ENCODE measurements around the gene ELFN1. TPM values are rescaled to one million over a fixed set of nuclear protein-coding genes. Genes with fewer than 3 reads are reported as not detected.

The ELFN1 gene
- total RNA-seq, 6 donors from 2014 or later: 0.11 to 3.0 (median 0.30) TPM; not detected in 1

DNA sequence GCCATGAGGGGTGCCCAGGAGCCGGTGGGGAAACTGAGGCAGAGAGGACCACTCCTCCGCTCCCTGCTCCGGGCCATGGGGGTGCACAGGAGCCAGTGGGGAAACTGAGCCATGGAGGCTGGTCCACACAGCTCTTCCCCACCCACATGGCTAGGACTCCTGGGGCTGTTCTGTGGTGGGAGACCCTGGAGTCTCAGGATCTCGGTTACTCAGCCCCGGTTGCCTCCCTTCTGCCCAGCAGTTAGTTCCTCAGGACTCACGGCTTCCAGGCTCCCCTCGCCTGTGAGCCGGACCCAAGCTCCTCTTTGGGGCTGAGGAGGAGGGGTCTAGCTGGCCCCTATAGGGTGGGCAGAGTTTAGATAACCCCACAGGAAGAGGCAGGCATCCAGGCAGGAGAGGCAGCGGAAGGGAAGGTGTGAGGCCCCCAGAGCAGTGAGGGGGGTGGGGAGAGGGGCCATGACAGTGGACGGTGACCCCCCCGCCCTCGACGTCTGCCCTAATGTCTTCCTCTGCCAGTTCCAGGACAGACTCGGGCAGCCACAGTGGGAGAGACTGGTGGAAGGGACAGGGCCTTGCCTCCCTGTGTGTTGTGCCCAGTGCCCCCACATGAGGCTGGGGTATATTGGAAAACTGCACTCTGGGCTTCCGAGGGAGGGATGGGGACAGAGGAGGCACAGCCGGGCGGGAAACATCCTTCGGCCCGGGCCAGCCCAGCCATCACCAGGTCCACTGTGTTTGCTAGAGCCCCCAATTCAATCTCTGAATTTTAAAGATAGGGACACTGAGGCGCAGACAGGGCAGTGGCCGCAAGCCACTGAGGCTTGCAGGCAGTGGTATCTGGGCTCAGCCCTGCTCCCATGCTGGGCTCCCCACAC is 4.3 kb downstream of the ELFN1 start:
- Histone ChIP-seq H3K27me3 (peaks cover 0 to 42% (median 23%) of the 10 kb centered on the region in 4 donors), H3K27ac (no peak overlapping the region), H3K4me1 (peaks cover 11 to 17% (median 14%) of the 10 kb centered on the region in 4 donors), H3K9me3 (no peaks in the 10 kb centered on the region), H3K36me3 (no peaks in the 10 kb centered on the region), H3K4me3 (no peak overlapping the region)
- WGBS, 2 donors: 61 to 69% methylated on average over 11 to 21 of the region's 21 CpGs
- TF ChIP-seq, protein P1, sequence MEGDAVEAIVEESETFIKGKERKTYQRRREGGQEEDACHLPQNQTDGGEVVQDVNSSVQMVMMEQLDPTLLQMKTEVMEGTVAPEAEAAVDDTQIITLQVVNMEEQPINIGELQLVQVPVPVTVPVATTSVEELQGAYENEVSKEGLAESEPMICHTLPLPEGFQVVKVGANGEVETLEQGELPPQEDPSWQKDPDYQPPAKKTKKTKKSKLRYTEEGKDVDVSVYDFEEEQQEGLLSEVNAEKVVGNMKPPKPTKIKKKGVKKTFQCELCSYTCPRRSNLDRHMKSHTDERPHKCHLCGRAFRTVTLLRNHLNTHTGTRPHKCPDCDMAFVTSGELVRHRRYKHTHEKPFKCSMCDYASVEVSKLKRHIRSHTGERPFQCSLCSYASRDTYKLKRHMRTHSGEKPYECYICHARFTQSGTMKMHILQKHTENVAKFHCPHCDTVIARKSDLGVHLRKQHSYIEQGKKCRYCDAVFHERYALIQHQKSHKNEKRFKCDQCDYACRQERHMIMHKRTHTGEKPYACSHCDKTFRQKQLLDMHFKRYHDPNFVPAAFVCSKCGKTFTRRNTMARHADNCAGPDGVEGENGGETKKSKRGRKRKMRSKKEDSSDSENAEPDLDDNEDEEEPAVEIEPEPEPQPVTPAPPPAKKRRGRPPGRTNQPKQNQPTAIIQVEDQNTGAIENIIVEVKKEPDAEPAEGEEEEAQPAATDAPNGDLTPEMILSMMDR (IDR thresholded peaks at IDR 0.05): no peak
- TF ChIP-seq EP300 (IDR thresholded peaks at IDR 0.05) (no peak), POLR2AphosphoS5 (IDR thresholded peaks at IDR 0.05) (no peak), POLR2A (IDR thresholded peaks at IDR 0.05) (no peak)
- no peak for DNase-seq
- no peak for ATAC-seq (ENCODE audit: low FRiP score in 2 of 2)

DNA sequence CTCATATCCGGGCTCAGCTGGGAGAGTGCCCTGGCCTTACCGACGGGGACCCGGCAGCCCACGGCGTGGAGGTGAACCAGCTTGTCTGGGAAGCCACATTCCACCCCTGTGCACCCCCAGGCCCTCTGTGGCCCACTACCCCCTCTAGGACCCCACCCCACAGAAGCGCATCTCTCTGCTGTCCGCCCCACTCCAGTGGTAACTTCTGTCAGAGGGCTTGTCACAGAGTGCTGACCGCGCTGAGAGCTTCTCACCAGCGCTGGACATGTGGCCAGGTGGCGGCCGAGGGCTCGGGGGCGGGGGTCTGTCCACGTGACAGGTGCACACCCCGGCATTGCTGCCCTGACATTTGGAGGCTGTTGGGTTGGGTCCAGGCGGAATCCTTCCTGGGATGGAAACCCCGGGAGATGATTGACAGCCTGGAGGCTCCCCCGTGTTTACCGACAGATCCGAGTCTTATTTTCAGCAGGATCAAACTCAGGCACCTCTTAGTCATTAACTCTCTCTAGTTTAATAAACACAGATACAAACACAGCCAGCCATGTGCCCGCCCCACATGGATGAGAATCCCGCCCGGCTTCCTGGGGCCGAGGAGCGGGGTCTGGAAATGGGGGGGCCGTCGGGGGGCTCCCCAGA is 5.1 kb downstream of the ELFN1 start:
- peak; percentile 6 to 70 for DNase-seq
- 58 to 77% methylated on average over 6 to 18 of the region's 29 CpGs for WGBS, 2 donors
- no peaks in the 10 kb centered on the region for H3K9me3 ChIP-seq
- peaks cover 0 to 34% (median 17%) of the 10 kb centered on the region in 4 donors for H3K27me3 ChIP-seq
- H3K36me3 ChIP-seq: no peaks in the 10 kb centered on the region
- no peak overlapping the region for H3K27ac ChIP-seq
- peaks cover 4 to 10% (median 7%) of the 10 kb centered on the region in 4 donors for H3K4me1 ChIP-seq
- no peak for ATAC-seq (ENCODE audit: low FRiP score in 2 of 2)
- H3K4me3 ChIP-seq: no peak overlapping the region
- no peak for TF ChIP-seq POLR2A (IDR thresholded peaks at IDR 0.05)
- TF ChIP-seq POLR2AphosphoS5 (IDR thresholded peaks at IDR 0.05): no peak

DNA sequence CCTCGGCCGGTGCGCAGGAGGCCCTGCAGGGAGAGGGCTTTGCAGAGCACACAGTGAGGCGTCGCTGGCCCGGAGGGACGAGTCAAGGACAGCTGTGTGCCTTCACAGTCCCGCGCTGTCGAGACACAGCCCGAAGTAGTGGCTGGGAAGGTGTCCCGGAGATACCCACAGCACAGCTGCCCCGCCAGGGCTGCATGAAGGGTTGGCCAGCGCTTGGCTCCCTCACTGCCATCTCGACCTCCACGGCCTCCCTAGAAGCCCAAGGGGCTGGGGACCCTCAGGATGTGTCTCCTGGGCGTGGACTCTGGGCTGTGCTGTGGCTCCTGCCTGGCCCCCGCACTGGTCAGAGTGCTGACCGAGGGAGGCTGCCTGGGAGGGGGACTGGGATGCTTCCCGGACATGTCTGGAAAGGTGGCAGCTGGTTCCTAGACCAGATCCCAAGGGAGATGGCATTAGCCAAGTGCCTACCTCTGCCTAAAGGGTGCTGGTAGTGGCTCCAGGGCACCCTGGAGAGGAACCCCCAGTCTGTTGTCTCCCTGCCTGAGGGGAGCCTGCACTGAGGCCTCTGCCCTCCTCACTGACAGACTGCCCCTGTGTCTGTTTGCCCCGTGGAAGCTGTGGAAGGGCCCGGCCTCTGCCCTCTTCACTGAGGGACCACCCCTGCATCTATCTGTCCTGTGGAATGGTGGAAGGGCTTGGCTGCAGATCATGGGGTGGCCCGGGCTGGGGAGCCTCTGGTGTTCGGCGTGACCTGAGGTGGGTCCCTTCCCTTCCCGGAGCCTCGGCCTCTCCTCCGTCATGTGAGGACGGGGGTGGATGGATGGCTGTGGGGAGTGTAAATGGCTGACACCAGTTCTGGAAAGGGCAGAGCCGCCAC is 5.8 kb downstream of the ELFN1 start:
- TF ChIP-seq EP300 (IDR thresholded peaks at IDR 0.05): no peak
- TF ChIP-seq POLR2A (IDR thresholded peaks at IDR 0.05): no peak
- no peak for TF ChIP-seq POLR2AphosphoS5 (IDR thresholded peaks at IDR 0.05)
- TF ChIP-seq, protein P1 (IDR thresholded peaks at IDR 0.05): no peak
- DNase-seq: peak; percentile 17 to 73
- no peaks in the 10 kb centered on the region for H3K36me3 ChIP-seq
- H3K4me3 ChIP-seq: no peak overlapping the region
- no peaks in the 10 kb centered on the region for H3K9me3 ChIP-seq
- peaks cover 0 to 27% (median 11%) of the 10 kb centered on the region in 4 donors for H3K27me3 ChIP-seq
- peaks cover 0 to 2% (median 0%) of the 10 kb centered on the region in 4 donors for H3K4me1 ChIP-seq
- 67 to 93% methylated on average over 4 to 24 of the region's 30 CpGs for WGBS, 2 donors
- ATAC-seq (ENCODE audit: low FRiP score in 2 of 2): no peak
- no peak overlapping the region for H3K27ac ChIP-seq

DNA sequence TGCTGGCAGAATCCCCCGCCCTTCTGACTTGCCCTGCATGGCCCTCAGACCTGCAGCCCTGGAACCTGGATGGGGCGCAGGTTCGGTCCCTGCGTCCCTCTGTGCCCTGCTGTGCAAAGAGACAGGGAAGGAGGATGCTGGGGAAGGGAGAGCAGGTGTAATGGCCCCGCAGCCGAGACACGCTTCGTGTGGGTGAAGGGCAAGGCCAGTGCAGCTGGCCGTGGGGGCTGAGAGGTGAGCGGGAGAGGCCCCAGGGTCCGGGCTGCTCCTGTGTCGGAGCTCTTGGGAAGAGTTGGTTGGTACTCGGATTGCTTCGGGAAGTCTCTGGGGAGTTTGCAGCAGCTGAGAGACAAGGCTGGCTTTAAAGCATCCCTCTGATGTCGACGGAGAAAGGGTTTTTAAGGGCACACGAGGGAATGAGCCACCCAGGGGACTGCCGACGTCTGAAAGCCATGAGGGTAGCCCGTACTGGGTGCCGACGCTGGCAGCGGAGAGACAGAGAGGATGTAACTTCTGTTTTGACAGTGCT is 6.5 kb downstream of the ELFN1 start:
- TF ChIP-seq POLR2A (IDR thresholded peaks at IDR 0.05) (no peak), POLR2AphosphoS5 (IDR thresholded peaks at IDR 0.05) (no peak), EP300 (IDR thresholded peaks at IDR 0.05) (no peak)
- TF ChIP-seq, protein P1 (IDR thresholded peaks at IDR 0.05): no peak
- Histone ChIP-seq H3K27ac (no peak overlapping the region), H3K27me3 (peaks cover 0 to 20% (median 8%) of the 10 kb centered on the region in 4 donors), H3K9me3 (no peaks in the 10 kb centered on the region), H3K4me1 (no peaks in the 10 kb centered on the region), H3K36me3 (no peaks in the 10 kb centered on the region), H3K4me3 (no peak overlapping the region)
- DNase-seq (peak in 1 of 2 donors; percentile 6), ATAC-seq (ENCODE audit: low FRiP score in 2 of 2) (no peak)
- 76 to 84% methylated on average over 19 to 23 of the region's 23 CpGs for WGBS, 2 donors
